Dedifferentiated amniotic fluid mesenchymal stem cell (primary cell): ENCODE results near the gene PRKAR1B.

Experiments used
- DNase-seq: peaks from one replicate; pipeline ENCODE4 v3.0.0-alpha.2; 2016; ENCODE audit errors: extremely low spot score

PRKAR1B gene

GRCh38 chr7:572416-573268 is 154.4 kb downstream of the PRKAR1B start:
- DNase-seq = no peak

- DNase-seq = no peak
Measured at GRCh38 chr7:571718-572415, 155.2 kb downstream of the PRKAR1B start.

GRCh38 chr7:571096-571717 is 155.9 kb downstream of the PRKAR1B start:
- DNase-seq = no peak

- DNase-seq = no peak
Measured at GRCh38 chr7:570801-571070, 156.3 kb downstream of the PRKAR1B start.

- no peak for DNase-seq
Measured at GRCh38 chr7:569996-570800, 156.9 kb downstream of the PRKAR1B start.

GRCh38 chr7:569071-569855 is 157.8 kb downstream of the PRKAR1B start:
- DNase-seq = no peak

- peak; percentile 55 for DNase-seq
Measured at GRCh38 chr7:568031-568951, 158.8 kb downstream of the PRKAR1B start.

- DNase-seq = no peak
Measured at GRCh38 chr7:567305-567883, 159.7 kb downstream of the PRKAR1B start.

- no peak for DNase-seq
Measured at GRCh38 chr7:566100-566499, 161.0 kb downstream of the PRKAR1B start.

GRCh38 chr7:564176-564865 is 162.8 kb downstream of the PRKAR1B start:
- DNase-seq = no peak

GRCh38 chr7:563629-564170 is 163.4 kb downstream of the PRKAR1B start:
- DNase-seq = no peak

GRCh38 chr7:562789-563628 is 164.1 kb downstream of the PRKAR1B start:
- no peak for DNase-seq

- DNase-seq = no peak
Measured at GRCh38 chr7:562374-562675, 164.8 kb downstream of the PRKAR1B start.

- no peak for DNase-seq
Measured at GRCh38 chr7:561631-562373, 165.3 kb downstream of the PRKAR1B start.

- DNase-seq = no peak
Measured at GRCh38 chr7:560966-561630, 166.0 kb downstream of the PRKAR1B start.

- DNase-seq = no peak
Measured at GRCh38 chr7:559396-559705, 167.7 kb downstream of the PRKAR1B start.

- no peak for DNase-seq
Measured at GRCh38 chr7:557558-557881, 169.6 kb downstream of the PRKAR1B start.
